Hematopoietic multipotent progenitor cell treated with erythropoietin and hydrocortisone succinate and interleukin-3 and kit ligand, for 15 days (in vitro differentiated cells): ENCODE measurements around the gene FAM83C.
"Not testable (repeated sequence)": the region's sequence is repeated elsewhere in the genome, so short reads cannot be mapped to it uniquely, and the experiment has no call there.

Experiments used
- DNase-seq: peaks from one replicate; pipeline ENCODE4 v3.0.0-alpha.2; 2015; ENCODE audit warnings: low spot score

The FAM83C gene

DNA sequence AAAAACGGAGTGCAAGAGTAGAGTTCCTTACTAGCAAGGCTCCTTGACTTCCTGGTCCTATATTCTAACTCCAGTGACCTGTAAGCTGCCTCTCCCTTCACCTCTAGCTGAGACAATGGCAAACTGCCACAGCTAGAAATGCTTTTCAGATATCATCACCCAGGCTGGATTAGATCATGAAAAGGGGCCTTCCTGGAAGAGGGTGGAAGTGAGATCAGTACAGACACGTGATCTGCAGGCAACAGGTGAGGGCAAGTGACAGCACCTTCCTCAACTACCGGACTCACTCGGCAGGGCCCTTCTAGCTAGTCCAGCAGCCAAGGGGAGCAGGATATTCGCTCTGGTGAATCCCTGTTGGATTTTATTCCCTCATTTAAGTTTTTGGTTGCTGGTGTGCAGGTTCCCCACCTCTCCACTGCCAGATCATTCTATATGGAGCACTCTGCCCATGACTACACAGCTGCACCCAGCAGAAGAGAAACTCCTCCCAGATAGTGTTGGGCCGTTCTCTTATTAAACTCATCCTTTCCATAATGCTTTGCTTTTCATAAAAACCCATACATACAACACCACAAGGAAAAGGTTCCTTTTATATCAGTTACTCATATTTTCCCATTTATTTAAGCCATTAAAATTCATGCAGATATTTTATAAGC, 26.4 kb upstream of the FAM83C start:
- no peak for DNase-seq

DNA sequence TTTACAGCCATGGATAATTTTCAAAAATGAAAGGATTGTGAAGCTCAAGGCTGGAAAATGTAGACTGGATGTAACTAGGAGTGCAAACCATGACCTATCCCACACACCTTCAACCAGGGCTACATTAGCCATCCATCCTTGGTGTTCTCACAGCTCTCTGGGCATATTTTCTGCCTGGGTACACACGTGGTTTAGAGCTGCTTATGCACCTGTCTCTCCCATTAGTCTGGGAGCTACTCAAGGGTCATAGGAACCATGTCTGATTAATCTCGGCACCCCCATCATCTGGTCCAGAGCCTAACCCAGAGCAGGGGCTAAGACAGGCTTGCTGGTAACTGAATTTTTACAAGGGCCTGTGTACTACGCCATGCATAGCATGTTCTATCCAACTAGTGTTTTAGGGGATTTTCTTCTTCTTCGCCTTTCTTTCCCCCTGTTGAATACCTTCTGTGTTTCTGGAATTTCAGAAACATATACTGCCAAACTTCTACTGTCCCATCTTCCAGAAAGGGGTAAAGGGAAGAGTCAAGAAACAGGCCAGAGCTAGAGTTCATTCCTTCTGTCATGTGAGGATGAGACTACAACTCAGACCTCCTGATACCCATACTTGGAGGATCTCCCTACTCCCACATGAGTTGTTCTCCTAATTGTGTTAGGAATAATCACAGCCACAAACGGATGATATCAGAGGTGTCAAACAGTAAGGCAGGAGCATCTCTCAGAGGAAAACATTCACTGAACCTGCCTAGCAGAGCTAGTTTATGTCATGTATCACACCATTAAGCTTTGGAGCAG, 25.4 kb upstream of the FAM83C start:
- no peak for DNase-seq

DNA sequence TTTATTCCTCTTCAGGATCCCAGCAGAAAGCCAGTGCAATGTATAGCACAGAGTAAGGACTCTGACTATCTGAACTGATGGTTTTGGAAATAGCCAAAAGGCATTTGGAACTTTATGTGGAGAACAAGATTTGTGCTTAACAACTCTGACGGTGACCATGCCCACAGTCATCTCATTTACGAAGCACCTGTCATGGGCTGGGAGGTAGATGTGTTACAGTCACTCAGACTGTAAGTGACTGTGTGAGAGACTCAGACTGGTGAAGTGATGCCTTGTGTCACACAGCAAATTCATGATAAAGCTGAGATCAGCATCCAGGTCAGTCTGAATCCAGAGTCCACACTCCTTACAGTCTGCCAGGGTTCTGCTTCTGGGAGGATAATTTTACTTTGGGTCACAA, 23.9 kb upstream of the FAM83C start:
- no peak for DNase-seq

DNA sequence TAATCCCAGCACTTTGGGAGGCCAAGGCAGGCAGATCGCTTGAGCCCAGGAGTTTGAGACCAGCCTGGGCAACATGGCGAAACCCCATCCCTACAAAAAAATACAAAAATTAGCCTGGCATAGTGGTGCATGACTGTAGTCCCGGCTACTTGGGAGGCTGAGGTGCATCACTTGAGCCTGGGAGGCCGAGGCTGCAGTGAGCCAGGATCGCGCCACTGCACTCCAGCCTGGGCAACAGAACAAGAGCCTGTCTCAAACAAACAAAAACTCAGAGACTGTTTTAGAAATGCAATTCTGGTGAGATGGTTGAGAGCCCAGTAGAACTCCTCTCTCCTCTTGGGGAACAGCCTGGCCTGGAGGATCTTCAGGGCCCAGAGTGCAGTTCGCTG, 23.4 kb upstream of the FAM83C start:
- DNase-seq: not testable (repeated sequence)

DNA sequence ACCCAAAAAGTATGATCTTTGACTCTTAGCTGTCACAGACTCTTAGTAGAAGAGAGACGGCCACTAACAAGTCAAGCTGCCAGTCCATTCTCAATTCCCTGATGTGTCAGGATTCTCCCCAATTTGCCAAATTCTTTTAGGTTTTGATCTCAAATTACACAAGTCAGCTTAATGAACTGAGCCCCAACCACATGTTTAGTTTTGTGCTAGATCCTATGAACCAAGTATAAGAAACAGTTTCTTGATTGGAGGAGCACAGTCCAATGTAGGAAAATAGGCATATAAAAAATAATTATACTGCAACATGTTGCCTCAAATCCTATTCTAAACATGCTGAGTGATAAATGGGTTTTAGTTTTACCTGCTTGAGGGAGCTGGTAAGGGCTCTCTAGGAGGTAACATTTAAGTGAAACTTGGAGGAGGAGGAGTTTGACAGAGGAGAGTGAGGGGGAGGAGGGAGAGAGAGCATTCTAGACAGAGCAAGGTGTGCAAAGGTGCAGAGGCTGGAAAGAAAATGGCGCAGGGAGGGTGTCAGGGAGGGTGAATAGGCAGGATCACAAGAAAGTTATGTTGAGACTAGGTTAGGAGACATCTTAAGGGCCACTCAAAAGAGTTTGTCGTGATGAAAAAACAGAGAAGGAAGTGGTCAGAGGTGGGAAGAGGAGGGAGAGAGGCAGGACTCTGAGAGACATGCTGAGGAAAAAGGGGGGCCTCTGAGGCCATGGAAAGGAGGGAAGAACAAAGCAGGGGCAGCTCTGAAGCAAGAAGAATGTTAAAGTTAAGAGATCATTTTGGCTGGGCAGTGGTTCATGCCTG, 22.8 kb upstream of the FAM83C start:
- DNase-seq: no peak

DNA sequence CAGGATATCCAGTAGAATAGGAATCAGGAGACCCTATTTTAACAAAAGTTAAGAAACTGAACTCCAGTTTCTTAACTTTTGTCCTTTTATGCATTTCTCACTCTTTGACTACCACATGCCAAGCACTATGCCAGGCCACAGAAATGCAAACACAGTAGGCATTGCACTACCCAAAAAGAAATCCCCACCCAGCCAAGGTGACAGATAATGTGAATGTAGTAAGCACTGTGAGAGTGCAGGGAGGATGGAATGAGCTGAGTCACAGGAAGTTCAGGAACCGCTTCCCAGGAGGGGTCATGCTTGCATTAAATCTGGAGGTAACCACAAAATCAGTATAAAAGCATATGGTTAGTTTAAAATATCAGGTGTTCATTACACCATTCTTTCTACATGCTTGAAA, 20.1 kb upstream of the FAM83C start:
- DNase-seq: no peak

DNA sequence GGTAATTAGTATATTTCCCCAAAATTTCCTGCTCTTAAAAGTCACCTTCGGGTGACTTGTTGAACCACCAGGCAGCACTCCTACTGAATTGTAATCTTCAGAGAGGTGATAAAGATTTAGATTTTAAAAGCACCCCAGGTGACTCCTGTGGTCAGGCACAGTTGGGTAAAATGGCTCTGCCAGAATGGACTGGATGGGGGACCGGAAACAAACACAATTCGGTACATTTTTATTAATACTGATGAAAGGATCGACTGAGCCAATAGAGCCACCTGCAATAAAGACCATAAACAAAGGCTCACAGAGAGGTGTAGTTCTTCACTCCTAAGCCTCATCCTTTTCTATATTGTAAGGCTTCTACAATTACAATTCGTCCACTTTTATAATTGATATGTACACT, 19.6 kb upstream of the FAM83C start:
- no peak for DNase-seq

DNA sequence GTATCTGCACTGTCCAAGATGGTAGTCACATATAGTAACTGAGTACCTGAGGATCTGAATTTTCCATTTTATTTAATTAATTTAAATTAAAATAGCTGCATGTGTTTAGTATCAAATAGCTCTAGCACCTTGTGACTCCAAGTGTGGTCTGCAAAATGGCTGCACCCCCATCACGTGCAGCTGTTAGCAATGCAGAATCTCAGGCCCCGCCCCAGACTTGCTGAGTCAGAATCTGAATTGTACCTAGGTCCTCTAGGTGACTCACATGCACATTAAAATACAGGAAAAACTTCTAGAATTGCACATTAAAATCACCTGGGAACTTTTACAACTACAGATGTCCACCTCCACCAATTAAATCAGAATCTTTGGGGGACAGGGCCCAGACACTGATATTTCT, 19.2 kb upstream of the FAM83C start:
- DNase-seq: no peak

DNA sequence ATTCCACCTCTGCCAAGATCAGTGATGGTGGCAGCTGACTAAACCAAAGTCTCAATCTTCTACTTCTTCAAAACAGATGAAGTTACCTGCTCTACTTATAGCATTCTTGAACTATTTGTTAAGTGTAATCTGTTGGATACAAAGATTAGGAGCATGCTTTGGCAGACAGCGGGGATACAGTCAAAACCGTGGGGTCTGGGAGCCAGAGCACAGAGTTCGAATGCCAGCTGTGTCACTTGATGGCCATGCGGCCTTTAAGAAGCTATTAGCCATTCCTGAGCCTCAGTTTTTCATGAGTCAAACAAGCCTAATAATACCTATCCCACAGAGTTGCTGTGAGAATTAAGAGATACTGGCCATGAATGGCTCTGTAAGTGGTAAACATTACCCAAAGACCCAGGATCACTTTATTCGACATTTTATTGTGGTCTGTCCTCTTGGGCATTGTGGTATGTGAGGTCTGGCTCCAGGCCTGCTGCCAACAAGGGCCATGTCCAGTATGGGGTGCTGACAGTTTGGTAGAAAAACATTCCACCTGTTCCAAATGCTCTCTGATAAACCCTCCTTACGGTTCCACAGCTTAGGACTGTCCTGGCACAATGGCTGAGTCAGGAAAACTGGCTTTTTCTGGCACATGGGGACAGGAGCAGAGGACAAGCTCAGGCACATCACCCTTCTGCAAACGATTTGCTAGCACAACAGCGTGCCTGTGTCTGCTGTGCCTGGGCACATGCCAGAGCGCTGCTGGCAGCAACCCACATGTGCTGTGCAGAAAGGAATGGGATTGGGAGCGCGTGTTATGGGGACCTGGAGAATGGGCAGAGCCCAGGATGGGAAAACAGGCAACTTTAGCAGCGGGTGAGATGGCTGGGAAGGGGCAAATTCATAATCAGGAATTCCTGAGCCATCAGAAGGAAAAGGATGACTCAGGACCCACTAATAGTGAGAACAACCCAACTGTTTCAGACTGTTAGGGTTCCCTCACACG, 15.7 kb upstream of the FAM83C start:
- no peak for DNase-seq

DNA sequence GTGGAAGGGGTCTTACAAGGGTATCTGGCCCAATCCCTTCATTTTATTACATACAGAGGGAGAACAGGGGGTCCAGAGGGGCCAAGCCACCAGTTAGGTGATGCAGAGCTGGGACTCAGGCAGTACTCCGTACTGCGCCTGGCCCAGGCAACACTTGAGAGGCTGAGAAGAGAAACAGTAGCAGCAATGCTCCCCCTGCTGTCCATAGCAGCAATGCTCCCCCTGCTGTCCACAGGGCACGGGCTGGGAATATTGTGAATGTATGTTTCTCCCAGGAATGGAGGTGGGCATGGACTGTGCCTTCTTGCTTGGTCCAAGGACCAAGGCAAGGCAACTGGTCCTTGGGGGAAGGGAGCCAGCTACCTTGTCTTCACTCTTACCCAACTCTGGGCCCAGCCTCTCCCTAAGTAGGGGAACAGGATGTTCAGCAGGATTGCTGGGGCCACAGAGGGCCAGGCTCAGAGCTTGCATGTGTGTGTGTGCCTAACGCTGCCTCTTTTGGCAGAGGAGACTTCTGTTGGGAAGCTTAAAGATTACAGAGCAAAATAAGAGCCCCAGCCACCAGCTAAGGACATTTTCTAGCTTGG, 14.8 kb upstream of the FAM83C start:
- peak; percentile 44 for DNase-seq

DNA sequence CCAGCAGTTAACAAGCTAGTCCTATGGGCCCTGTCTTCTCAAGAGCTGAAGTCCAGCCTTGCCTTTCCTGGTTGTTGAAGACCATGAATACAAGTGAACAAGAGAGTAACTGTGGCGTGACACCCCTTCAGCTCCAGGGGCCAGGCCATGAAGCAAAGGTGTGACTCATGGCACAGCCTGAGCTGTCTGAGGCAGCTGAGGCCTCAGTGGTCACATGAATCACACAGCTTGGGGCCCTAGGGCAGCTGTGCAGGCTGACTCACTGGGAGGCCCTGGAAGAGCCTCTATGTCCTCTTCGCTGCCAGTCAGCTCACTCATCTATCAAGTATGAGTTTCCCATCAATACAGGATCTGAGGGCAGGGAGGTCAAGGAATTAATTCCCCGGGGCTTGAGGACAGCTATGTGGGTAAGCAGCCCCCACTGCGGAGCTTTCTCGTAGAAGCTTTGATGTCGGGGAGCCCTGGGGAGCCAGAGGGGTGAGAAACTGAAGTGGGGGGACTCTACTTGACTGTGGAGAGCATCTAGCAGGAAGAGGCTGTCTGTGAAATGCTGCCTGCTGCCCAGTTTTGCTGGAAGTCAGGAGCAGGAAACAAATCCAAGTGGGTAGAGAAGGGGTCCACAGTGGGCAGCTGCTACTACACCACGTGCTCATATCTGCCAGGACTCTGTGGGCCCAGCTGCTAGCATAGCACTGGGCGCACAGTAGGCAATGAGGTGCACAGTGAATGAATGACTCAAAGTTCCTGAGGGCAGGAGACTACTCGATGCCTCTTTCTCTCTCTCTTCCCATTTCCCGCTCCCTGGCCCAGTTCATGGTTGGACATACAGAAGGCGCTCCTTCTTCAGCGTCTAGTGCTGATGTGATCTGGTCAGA, 13.7 kb upstream of the FAM83C start:
- DNase-seq: peak; percentile 15

DNA sequence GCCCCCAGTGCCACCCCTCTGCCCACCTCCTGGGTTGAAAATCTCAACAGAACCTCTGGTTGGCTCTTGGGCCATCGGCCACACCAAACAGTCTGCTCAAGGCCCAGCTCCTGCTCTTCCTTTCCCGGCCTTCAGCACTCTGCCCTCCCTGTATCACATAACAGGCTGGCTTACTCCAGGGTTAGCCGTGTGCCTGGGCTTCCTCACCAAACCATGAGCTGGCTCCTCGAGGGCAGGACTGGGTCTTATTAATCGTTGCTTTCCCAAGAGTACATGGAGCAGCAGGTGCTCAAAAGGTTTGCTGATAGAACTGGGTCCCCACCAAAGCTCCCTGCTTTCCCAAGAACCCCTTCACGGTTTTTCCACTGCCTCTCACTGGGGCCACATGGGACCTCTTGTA, 12.7 kb upstream of the FAM83C start:
- DNase-seq: no peak

DNA sequence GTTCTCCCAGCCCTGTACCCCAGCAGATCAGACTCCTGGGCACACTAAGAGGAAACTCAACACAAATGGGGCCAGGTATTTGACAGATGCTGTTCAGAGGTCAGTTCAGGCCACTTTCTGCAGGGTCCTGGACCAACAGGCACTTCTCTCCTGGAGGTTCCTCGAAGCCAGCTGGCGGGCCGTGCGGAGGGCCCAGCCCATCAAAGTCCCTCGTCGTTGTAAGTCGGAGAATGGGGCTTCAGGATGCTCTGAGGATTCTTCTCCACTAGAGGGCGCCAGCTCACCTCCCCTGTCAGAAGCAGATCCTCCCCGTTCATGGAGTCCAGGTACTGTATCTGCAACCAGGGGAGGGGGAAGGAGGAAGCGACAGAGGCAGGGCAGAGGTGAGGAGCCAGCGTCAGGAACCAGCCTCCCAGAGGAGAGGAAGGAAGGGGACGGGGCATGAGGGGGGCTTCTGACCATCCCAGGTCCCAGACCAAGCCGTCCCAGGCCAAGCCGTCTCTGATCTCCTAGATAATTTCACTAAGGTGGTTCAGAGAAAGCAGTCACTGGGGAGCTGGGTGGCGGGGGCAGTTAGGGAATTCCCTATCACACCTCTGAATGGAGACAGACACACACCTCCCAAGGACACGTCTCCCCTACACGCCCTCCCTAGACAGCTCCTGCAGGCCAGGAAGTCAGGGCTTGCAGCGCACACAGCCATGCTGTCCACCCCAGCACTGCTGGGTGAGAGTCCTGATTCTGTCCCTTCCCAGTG, 11.7 kb upstream of the FAM83C start:
- peak; percentile 84 for DNase-seq

DNA sequence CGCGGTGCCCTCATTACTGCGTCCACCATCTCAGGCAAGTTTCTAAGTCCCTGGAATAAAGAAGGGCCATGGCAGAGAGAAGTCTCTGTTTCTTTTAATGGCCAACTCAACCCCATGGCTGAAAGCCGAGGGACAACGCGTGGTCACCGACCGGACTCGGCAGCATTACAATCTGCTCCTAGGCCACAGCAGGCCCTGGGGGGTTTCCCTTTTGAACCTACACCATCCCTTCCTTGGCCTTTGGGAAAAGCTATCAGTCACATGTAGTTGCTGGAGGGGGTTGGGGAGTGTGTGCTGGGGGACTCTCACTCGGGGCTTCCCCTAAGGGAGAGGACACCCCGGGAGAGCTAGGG, 11.1 kb upstream of the FAM83C start:
- no peak for DNase-seq

DNA sequence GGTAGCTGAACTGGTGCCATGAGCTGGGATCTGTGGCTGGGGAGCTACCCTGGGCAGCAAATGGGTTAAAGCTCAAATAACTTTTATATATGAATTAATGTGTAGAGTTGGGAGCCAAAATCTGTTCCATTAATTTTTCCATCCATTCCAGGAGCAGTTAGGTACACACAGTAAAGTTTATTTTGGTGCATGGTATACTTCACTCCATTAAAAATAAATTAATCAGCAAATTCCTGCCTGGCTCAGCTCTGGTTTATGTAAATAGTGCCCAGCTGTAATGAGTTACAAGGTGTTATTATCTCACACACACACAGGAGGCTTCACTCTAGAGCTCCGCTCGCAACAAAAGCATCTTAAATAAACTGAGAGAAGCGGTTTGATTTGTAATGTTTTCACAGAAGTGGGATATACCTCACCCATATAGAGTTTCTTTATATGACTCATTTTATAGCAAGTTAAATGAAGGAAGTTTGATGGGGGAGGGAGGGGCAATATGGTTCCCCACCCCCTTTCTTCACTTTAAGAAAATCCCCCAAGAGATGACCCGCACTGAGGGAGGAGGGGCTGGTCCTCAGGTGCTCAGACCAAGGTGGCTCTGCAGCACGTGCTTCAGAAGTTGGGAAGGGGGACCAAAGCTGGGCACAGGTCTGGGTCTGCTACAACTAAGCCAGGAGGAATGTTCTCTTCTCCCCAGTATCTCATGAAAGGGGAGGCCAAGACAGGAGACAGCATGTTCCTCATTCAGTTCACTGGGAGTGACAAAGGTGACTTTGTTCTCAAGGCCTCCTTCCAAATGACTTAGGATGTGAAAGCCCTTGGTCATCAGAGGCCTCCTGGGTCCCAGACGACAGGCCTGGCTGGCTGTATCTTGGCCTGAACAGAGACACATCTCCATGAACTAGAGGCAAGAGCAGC, 10.5 kb upstream of the FAM83C start:
- DNase-seq: no peak

DNA sequence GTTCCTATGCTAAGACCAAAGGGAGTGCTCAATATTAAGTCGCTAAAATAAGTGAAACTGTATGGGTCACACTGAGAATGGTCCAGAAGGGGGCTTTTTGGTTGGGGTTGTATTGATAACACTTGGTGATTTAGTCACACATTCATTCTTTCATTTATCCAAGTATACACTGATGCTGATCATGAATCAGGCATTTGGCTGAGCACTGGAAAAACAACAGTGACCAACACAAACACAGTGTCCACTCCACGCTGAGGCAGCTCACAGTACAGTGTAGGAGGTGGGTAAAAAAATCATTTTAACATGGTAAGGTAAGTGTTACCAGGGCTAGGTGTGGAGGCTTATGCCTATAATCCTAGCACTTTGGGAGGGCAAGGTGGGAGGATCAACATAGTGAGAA, 9.2 kb upstream of the FAM83C start:
- DNase-seq: no peak

DNA sequence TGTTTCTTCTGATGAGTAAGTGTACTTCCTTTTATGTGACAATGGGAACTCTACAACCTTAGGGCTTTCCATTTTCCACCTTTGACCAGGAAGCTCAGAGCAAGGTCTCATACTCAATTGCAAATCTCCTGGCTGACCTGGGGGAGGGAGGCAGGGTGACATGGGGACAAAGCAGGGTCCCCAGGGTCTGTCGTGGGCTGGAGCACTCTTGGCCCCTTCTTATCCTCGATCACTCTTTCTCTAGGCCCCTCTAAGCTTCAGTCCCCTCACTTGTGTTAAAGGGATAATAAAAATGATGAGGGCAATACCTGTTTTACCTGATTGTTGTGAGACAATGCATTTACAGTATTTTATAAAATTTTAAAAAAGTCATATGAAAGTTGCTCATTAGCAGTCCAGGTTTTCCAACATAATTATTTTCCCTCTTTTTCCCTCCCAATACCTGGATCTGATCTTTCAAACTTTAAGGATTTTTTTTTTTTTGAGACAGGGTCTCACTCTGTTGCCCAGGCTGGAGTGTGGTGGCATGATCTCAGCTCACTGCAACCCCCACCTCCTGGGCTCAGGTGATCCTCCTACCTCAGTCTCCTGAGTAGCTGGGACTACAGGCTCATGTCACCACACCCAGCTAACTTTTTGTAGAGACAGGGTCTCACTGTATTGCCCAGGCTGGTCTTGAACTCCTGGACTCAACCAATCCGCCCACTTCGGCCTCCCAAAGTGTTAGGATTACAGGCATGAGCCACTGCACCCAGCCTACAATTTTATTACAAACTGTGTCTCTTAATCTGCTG, 8.4 kb upstream of the FAM83C start:
- DNase-seq: no peak

DNA sequence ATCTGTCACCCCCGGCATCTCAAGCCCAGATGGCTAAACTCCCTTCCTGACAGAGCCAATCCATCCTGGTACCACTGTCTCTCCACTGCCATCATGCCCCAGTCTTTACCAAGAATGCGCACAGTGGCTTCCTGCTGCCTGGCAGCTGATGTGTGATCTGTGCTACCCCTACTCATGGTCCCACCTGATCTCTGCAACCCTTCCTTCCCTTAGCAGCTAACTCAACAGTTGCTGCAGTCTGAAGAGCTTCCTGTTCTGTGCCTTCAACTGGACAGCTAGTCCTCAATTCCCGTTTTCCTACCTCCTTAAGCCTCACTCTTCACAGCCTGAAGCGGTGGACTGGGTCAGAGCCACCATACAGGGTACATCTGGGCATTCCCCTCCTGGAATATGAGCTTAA, 7.6 kb upstream of the FAM83C start:
- DNase-seq: no peak
